Peyer's patch (tissue), 4 donors: ENCODE data around the gene GOLIM4.

ENCODE experiments used
- CTCF ChIP-seq, 6 experiments: fragments of 450-650 bp in 4 of 6; fragments of 200-600 bp in 2 of 6; sonication (generic) in 1 of 6; IDR thresholded peaks; one replicate each; pipeline ENCODE4 v1.5.1; 2017 to 2019; ENCODE audit warnings: antibody characterized with exemption in 6 of 6, mild to moderate bottlenecking in 3 of 6, moderate library complexity in 1 of 6
- POLR2A ChIP-seq, 2 donors: fragments of 450-650 bp; IDR thresholded peaks; one replicate each; pipeline ENCODE4 v1.5.1; 2017; ENCODE audit warnings: antibody characterized with exemption in 2 of 2, mild to moderate bottlenecking in 2 of 2, moderate library complexity in 2 of 2

GRCh38 chr3:168083906-168084305, 11.8 kb downstream of the GOLIM4 start:
- TF ChIP-seq CTCF (IDR thresholded peaks at IDR 0.05), result no peak
- no peak for TF ChIP-seq POLR2A (IDR thresholded peaks at IDR 0.05)
